GM18867 (cell line): ENCODE measurements around the gene PFAS.
"Not testable (repeated sequence)": the region's sequence is repeated elsewhere in the genome, so short reads cannot be mapped to it uniquely, and the experiment has no call there.

Source experiments
- ATAC-seq: cut with Tn5 transposase; IDR thresholded peaks from one replicate; pipeline ENCODE4 v1.9.1; 2021; ENCODE audit warnings: mild to moderate bottlenecking, moderate library complexity; ENCODE audit not compliant: unreplicated experiment

The PFAS gene

DNA sequence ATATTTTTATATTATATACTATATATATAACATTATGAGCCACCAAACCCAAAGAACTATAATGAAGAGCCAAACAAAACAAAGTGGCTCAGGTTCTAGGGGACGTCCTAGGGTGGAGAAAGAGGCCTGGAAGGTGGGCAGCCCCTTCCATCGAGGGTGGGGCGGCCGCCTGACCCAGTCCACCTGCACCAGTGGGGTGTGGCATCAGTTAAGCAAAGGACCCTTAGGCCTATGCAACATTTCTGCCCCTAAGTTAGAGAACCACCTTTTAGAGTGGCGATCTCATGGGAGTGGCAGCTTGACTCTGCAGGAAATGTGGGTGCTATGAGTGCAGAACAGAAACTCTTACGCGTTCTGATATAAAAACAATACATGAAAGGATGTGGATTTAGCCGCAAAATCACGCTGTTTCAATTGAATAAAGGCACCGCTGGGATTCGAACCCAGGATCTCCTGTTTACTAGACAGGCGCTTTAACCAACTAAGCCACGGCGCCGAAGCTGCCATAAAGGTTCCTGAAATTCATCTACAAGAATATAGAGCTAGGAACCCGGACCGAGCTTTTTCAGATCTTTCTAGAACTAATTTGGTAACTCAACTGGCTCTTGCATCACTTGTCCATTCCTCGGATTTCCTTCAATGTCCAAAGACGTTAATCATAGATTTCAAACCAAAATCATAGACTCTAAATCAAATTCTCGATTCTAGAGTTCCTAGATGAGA, 23.1 kb upstream of the PFAS start:
- no peak for ATAC-seq

DNA sequence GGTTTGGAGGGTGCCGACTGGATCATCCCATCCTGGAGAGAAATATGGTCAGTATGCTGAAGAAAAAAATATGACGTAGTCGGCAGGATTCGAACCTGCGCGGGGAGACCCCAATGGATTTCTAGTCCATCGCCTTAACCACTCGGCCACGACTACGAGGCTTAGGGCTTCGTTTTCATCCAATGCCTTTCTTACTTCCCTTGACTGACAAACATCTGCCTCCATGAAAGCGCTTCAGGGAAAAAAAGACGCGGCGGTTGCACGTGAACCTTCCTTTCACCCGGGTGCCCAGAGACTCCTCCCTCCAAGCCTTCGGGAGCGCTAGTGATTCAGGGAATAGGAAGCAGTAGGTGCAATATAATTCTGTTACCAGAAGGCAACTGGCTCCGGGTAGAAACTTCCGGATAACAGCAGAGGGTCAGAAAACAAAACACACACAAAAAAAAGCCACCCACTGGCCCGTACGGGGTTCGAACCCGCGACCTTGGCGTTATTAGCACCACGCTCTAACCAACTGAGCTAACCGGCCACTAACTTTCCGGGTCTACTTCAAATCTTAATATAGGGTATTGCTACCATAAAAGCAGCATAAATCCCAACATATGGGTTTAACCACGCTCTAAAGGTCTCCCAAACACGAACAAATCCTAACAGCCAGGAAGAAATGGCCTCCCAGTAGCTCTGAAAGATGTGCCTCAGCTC, 22.4 kb upstream of the PFAS start:
- no peak for ATAC-seq

DNA sequence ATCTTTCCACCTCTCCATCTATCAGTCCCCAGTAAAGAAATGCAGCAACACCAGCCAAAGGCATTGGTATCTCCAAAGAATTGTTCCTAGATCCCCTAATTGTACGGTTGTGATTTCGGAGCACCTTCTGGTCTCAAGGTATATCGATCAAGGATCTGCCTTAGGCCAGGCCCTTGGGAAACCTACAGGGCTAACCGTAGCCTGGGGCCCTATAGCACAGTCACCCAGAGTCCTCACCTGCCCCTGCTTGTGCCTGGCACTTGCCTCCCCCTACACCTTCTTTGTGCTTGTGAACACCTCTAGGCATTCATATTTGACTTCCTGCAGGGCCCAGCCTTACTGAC, 21.9 kb upstream of the PFAS start:
- no peak for ATAC-seq

DNA sequence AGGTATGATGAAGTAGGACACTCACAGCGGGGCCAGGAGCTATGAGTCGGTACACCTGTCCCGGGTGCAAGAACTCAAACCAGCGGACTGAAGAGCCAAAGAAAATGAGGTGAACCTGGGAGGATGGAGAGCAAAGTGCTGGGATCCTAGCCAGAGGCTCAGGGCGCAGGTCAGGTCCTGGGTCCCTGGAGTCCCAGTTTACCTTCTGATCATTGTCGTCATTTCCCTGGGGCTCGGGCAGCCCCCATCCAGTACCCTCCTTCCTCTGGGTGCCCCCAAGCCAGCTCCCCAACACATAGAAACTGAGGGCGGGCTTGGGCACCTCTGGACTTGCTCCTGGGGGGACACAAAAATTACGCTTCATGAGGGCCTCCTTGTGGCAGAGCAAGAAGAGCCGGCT, 17.4 kb upstream of the PFAS start:
- ATAC-seq: no peak

DNA sequence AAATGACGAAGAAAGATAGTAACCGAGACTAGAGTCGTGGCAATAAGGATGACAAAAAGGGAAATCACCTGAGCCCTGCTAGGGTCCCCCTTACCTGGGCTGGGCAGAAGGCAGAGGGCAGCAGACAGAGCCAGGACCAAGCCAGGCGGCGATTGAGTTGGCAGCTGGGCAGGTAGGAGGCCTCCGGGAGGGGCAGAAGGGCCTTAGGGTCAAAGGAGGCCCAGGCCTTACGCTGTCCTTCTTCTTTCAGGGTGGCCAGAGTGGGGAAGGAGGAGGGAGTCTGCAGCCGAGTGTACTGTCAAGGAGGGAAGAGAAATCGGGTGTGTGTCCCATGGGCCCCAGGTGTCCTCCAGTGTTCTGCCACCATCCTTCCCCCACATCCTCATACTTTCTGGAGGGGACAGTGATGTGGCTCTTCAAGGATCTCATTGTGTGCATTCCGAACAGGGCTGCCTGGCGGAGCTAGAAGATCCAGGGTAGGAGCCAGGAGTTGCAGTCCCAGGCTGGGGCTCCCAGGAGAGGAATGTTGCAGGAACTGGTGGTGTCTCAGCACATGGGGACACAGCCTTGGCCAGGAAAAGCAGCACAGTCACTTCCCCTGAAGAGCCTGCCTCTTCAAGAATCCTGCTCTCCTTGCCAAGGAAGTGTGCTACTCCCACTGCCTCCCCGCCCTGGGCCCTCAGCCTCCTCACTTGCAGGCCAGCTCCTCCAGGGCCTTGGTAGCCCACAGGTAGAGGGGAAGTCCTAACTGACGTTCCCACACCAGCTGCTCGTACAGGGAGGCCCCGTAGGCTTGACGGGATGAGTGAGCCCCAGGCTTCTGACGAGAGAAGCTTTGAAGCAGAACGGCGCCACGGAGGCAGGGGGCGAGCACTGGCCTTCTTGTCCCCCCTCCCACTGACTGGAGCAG, 14.5 kb upstream of the PFAS start:
- no peak for ATAC-seq

DNA sequence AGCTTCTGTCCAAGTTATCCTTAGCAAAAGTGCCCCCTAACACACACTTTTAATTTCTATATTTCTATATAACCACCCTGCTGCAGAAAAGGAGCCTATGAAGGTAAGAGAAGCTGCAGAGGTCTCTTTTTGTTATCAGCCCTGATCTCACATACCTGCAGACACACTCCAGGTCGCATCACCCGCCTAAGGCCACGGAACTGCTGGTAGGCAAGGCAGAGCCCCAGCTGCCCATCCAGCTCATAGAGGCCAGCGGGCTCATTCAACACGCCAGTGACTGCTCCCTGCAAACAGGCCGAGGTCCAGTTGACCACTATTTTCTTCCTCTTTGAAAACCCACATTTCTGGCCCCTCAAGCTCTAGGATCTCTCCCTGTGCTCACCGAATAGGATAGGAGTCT, 13.4 kb upstream of the PFAS start:
- ATAC-seq: no peak

DNA sequence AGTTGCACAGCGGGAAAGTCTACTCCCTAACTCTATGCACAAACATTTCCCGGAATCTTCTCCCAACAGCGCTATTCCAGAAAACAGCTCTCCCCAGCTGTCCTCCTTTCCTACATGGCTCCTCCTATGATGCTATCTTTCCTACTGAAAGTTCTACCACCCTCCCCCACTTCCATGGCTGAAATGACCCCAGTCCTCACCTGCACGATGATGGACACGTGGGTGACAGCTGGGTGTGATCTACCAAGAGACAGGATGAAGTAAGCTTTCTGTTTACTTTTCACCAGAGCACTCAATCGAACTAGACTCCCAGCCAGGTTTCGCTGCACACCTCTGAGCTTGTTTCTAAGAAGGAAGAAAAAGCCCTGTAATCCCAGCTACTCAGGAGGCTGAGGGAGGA, 11.9 kb upstream of the PFAS start:
- ATAC-seq: no peak

DNA sequence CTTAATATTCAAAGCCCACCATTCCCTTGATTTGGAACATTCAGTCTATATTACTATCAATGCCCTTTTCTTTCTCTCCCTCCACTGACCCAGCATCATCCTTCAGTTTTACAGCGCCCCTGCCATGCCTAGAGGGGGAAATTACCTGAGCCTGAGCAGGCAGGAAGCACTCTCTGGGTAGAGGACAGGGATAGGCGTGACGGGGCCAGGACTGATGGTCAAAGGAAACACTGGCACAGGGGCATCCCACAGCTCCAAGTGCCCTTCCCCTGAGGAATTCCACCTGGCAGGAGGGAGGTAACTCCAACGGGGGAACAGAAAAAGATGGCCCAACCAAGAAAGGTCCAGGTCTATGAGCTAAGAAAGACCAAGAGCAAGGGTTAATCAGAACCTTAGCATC, 11.2 kb upstream of the PFAS start:
- ATAC-seq: no peak

DNA sequence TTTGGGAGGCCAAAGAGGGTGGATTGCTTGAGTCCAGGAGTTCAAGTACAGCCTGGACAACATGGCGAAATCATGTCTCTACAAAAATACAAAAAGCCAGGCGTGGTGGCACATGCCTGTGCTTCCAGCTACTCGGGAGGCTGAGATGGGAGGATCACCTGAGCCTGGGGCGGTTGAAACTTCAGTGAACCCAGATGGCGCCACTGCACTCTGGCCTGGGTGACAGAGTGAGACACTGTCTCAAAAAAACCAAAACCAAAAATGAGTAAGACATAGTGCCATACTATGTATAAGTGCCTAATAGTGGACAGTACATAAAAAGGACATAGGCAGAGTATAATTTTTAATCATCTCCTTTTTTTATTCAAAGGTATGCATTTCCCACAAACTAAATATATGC, 5.3 kb upstream of the PFAS start:
- no peak for ATAC-seq

DNA sequence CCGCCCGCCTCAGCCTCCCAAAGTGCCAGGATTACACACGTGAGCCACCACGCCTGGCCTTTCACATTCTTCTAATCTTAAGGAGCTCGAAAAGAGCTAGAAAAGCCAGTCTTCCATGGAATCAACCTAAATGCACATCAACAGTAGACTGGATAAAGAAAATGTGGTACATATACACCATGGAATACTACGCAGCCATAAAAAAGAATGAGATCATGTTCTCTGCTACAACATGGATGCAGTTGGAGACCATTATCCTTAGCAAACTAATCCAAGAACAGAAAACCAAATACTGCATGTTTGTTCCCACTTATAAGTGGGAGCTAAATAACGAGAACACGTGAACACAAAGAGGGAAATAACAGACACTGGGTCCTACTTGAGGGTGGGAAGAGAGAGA, 4.3 kb upstream of the PFAS start:
- no peak for ATAC-seq

DNA sequence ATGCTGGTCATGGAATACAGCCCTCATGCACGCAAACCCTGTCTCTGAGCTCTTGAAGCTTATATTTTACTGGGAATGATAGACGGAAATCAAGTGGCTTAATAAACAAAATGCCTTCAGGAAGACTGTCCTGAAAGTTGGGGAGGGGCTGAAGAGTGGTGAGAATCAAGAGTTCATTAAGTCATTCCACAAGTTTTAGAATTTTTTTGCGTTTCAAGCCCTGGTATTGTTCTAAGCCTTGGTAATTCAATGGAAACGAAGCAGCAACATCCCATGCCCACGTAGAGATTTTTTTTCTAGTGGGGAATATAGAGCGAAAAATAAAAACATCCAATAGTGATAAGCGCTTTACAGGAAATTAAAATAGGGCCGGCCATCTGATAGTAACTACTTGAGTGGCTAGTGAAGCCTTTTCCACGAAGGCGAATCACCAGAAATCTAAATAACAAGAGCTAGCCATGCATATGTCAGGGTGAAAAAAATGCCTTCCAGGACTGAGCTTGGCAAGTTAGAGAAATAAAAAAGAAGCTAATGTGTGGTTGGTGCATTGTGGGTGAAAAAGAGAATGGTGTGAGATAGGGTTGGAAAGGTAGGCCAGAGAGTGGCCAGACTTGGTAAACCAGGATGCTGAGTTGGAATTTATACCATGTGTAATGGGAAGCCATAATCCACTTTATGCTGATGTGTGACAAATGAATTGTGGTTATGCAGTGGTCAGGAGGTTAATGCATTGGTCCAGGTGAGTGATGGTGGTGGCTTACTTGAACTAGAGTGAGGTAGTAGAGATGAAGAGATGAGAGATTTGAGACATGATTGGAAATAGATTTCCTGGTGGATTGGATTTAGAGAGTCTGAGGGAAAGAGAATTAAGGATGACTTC, 772 bp downstream of the PFAS start:
- no peak for ATAC-seq

DNA sequence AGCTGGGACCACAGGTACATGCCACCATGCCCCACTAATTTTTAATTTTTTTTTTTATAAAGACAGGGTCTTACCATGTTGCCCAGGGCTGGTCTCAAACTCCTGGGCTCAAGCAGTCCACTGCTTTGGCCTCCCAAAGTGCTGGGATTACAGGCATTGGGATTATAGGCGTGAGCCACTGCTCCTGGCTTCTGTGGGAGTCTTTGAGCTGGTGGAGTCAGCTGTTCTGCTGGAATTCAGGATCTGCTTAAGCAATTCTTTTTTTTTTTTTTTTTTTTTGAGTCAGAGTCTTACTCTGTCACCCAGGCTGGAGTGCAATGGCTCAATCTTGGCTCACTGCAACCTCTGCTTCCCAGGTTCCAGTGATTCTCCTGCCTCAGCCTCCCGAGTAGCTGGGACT, 2.3 kb downstream of the PFAS start:
- ATAC-seq: not testable (repeated sequence)

DNA sequence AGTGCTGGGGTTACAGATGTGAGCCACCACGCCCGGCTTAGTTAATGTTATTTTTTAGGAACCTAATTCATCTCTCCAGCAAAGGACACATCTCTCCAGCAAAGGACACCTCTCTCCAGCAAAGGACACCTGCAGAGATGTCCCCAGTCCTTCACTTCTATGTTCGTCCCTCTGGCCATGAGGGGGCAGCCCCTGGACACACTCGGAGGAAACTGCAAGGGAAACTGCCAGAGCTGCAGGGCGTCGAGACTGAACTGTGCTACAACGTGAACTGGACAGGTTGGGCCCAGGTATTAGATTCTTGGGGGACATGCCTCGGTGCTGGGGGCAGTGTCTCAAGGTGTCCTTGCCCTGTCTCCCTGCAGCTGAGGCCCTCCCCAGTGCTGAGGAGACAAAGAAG, 4.7 kb downstream of the PFAS start:
- no peak for ATAC-seq

DNA sequence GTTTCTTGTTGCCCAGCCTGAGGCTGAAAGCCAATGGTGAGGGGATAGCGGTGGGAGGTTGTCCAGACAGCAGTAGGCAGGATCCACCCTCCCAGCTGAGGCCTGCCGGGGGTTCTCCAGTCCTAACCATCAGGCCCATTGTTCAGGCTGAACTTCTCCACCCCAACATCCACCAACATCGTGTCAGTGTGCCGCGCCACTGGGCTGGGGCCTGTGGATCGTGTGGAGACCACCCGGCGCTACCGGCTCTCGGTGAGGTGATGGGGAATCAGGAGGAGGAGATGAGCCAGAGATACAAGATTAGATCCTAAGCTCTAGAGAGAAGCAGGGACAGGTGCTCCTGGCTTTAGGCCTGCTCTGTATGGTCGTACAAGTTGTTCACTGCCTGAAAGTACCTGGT, 5.8 kb downstream of the PFAS start:
- ATAC-seq: no peak

DNA sequence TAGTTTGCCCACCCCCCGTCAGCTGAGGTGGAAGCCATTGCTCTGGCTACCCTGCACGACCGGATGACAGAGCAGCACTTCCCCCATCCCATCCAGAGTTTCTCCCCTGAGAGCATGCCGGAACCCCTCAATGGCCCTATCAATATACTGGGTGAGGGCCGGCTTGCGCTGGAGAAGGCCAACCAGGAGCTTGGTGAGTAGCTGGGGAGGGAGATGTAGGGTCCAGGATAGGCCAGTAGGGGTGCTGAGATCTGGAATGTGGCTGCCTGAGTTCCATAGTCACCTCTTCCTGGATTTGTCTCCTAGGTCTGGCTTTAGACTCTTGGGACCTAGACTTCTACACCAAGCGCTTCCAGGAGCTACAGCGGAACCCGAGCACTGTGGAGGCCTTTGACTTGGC, 6.4 kb downstream of the PFAS start:
- no peak for ATAC-seq

DNA sequence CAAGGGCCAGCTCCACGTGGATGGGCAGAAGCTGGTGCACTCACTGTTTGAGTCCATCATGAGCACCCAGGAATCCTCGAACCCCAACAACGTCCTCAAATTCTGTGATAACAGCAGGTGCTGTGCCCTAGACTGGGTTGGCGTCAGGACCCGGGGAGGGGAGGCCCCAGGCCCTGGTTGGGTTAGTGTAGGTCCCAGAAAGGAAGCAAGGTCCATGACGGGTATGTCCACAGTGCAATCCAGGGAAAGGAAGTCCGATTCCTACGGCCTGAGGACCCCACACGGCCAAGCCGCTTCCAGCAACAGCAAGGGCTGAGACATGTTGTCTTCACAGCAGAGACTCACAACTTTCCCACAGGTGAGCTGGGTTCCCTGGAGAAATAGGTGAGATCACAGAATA, 7.2 kb downstream of the PFAS start:
- no peak for ATAC-seq

DNA sequence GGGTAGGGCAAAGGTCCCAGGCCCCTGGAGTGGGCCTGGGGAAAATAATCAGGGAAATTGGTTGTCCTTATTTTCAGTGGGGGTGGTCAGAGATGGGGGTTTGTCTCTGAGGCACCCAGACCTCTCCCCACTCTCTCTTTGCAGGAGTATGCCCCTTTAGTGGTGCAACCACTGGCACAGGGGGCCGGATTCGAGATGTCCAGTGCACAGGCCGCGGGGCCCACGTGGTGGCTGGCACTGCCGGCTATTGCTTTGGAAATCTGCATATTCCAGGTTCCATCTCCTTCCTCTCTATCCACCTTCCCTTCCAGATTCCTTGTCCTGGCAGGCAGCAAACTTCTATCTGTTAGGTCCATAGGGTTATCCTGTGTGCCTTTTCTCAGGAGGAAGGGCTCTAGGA, 7.6 kb downstream of the PFAS start:
- ATAC-seq: no peak

DNA sequence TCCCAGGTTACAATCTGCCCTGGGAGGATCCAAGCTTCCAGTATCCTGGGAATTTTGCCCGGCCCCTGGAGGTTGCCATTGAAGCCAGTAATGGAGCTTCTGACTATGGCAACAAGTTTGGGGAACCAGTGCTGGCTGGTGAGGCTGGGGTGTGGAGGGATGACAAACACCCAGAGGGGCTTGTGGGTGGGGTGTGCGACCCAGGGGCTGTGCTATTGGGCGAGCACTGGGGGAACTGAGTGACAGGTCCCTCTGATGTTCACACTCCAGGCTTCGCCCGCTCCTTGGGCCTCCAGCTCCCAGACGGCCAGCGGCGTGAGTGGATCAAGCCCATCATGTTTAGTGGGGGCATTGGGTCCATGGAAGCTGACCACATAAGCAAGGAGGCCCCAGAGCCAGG, 8.7 kb downstream of the PFAS start:
- ATAC-seq: no peak

DNA sequence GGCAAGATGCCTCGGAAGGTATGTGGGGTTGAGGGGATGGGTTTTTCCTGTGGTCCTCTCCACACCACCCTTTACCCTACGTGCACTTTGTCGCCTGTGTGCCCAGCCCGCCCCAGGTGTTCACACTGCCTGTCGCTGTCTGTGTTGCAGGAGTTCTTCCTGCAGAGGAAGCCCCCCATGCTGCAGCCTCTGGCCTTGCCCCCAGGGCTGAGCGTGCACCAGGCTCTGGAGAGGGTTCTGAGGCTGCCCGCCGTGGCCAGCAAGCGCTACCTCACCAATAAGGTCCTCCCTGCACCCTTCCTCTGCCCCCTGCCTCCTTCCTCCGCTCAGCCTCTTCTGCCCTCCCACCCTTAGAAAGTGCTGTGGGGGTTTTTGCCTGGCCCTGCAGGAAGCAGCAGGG, 15.2 kb downstream of the PFAS start:
- ATAC-seq: no peak

DNA sequence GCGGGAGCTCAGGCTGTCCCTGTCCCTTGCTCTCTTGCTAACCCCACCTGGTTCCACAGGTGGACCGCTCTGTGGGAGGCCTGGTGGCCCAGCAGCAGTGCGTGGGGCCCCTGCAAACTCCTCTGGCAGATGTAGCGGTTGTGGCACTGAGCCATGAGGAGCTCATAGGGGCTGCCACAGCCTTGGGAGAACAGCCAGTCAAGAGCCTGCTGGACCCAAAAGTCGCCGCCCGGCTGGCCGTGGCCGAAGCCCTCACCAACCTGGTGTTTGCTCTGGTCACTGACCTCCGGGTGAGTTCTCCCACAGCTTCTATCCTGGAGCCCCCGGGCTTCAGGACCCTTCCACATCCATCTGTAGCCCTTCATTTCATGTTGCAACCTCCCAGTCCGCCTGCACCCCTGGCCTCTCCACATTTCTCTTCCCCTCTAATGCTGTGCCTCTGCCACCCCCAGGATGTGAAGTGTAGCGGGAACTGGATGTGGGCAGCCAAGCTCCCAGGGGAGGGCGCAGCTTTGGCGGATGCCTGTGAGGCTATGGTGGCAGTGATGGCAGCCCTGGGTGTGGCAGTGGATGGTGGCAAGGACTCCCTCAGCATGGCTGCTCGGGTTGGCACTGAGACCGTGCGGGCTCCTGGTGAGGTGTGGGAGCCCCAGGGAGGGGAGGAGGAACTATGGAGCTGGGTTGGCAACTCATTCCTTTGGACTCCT, 15.9 kb downstream of the PFAS start:
- no peak for ATAC-seq
